Stimulated activated naive B cell treated with anti-CD40 and anti-IgM and Interleukin-4, amounts not matched to agents 10 μg/mL and 1 μg/mL and 100 μg/mL, for 72 hours (primary cell): Measurements from ENCODE around the gene SCGB1D2.
A peak's percentile ranks its signal among the peaks of the same experiment; 100 is the strongest.

Source experiments
- ATAC-seq, 2 donors: fragments of 150-1000 bp; cut with Tn5 transposase; replicated peaks; 2 replicates each; pipeline ENCODE4 v1.10.0; 2021; ENCODE audit warnings: moderate library complexity in 1 of 2
- DNase-seq: peaks from one replicate; pipeline ENCODE4 v3.0.0; 2021
- H3K27ac Mint-ChIP-seq: one replicate; pipeline ENCODE4 v1.8.0; 2022; ENCODE audit warnings: mild to moderate bottlenecking, mixed read lengths
- H3K27me3 Mint-ChIP-seq, 2 donors: one replicate each; pipeline ENCODE4 v1.8.0; 2022; ENCODE audit warnings: mixed read lengths in 2 of 2
- H3K36me3 Mint-ChIP-seq, 2 donors: one replicate each; pipeline ENCODE4 v1.8.0; 2022; ENCODE audit warnings: mixed read lengths in 2 of 2, mild to moderate bottlenecking in 1 of 2
- H3K4me1 Mint-ChIP-seq, 2 donors: one replicate each; pipeline ENCODE4 v1.8.0; 2022; ENCODE audit warnings: mixed read lengths in 2 of 2, mild to moderate bottlenecking in 1 of 2
- H3K4me3 Mint-ChIP-seq, 2 donors: one replicate each; pipeline ENCODE4 v1.8.0; 2022; ENCODE audit warnings: mild to moderate bottlenecking in 2 of 2, mixed read lengths in 2 of 2, moderate library complexity in 1 of 2
- H3K9me3 Mint-ChIP-seq, 2 donors: one replicate each; pipeline ENCODE4 v1.8.0; 2022; ENCODE audit warnings: mixed read lengths in 2 of 2, mild to moderate bottlenecking in 1 of 2

The SCGB1D2 gene

DNA sequence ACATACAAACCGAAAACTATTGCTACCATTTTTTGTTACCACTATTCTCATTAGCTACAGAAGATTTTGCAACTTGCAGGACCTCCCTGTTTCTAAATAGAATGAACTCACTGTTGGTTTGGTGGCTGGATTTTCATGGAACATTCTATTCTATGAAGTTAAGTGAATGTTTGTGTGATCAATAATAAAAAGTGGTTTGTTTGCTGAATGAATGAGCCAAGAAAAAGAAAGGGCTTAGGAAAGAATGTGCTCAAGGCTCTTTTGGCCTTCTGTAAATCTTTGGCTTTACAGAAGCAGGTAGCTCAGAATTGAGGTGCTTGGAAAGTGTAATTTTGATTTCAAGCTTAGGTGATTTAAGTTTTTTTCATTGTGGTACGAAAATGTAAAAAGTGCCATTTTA lies 5.9 kb upstream of the SCGB1D2 start:
- H3K4me3 Mint-ChIP-seq, result no peak overlapping the region
- H3K27me3 Mint-ChIP-seq, result peaks cover 30 to 44% of the 10 kb centered on the region in 2 donors
- DNase-seq, result no peak
- ATAC-seq, result no peak
- no peaks in the 10 kb centered on the region for H3K4me1 Mint-ChIP-seq
- no peaks in the 10 kb centered on the region for H3K9me3 Mint-ChIP-seq
- no peak overlapping the region for H3K27ac Mint-ChIP-seq
- H3K36me3 Mint-ChIP-seq, result no peaks in the 10 kb centered on the region

- Mint-ChIP-seq H3K9me3 (no peaks in the 10 kb centered on the region), H3K27ac (no peak overlapping the region), H3K4me1 (no peaks in the 10 kb centered on the region), H3K36me3 (no peaks in the 10 kb centered on the region), H3K4me3 (no peak overlapping the region), H3K27me3 (peaks cover 25 to 41% of the 10 kb centered on the region in 2 donors)
- DNase-seq (no peak), ATAC-seq (no peak)
Measured at GRCh38 chr11:62237499-62237898, 4.5 kb upstream of the SCGB1D2 start.

- Mint-ChIP-seq H3K36me3 (no peaks in the 10 kb centered on the region), H3K4me1 (no peaks in the 10 kb centered on the region), H3K27me3 (peaks cover 21 to 41% of the 10 kb centered on the region in 2 donors), H3K4me3 (no peak overlapping the region), H3K9me3 (no peaks in the 10 kb centered on the region), H3K27ac (no peak overlapping the region)
- no peak for ATAC-seq
- no peak for DNase-seq
Measured at GRCh38 chr11:62238151-62238550, 3.9 kb upstream of the SCGB1D2 start.

- no peak for DNase-seq
- no peaks in the 10 kb centered on the region for H3K9me3 Mint-ChIP-seq
- ATAC-seq, result no peak
- no peaks in the 10 kb centered on the region for H3K4me1 Mint-ChIP-seq
- no peak overlapping the region for H3K4me3 Mint-ChIP-seq
- H3K36me3 Mint-ChIP-seq, result no peaks in the 10 kb centered on the region
- H3K27ac Mint-ChIP-seq, result no peak overlapping the region
- H3K27me3 Mint-ChIP-seq, result peaks cover 29 to 50% of the 10 kb centered on the region in 2 donors
Measured at GRCh38 chr11:62241095-62241494, 944 bp upstream of the SCGB1D2 start.

DNA sequence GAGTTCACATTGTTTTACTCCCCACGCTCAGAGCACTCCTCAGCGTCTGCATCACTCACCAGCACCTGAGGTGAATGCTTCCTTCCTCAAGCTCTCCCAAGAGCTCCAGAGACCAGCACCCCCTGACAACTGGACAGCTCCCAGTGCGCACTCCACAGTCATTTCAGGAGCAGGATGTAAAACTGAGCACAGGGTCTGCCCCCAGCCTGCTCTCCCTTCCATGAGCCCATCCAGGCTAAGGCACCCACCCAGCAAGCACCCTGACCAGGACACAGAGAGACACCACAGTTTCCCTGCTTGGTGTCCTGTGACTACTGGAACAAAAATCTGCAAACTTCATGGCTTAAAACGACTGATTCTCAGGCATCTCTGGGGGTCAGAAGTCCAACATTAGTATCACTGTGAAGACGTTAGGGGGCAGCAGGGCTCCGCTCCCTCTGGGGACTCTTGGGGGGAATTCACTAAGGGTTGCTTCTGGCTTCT lies 3.3 kb downstream of the SCGB1D2 start:
- H3K4me1 Mint-ChIP-seq, result no peaks in the 10 kb centered on the region
- H3K27me3 Mint-ChIP-seq, result peaks cover 36 to 52% of the 10 kb centered on the region in 2 donors
- H3K4me3 Mint-ChIP-seq, result no peak overlapping the region

DNA sequence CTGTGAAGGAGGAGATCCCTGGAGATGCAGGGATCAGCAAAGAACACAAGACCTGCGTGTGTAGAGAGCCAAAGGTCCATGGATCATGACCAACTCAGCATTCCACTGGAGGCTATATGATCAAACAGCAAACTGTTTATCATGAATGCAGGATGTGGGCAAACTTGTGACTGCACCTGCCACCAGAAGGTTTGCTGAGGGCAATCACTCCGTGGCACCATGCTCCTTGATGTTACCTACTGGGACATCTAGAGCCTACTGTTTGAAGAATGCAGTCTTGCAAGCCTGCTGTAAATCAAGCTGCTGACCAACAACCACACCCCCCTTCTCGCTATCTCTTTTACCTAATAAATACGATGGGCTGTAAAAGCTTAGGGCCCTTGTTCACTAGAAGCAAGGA lies 9.7 kb downstream of the SCGB1D2 start:
- H3K27me3 Mint-ChIP-seq, result peaks cover 27 to 32% of the 10 kb centered on the region in 2 donors
- no peaks in the 10 kb centered on the region for H3K4me1 Mint-ChIP-seq
- peaks cover 2 to 15% of the 10 kb centered on the region in 2 donors for H3K36me3 Mint-ChIP-seq
- no peak overlapping the region for H3K27ac Mint-ChIP-seq
- no peak overlapping the region for H3K4me3 Mint-ChIP-seq
- no peak for ATAC-seq
- DNase-seq, result no peak
- H3K9me3 Mint-ChIP-seq, result peaks cover 28 to 34% of the 10 kb centered on the region in 2 donors

More for the DNA sequence above, 3.3 kb downstream of the SCGB1D2 start:
- ATAC-seq (peak; percentile 31 to 48), DNase-seq (no peak)
- H3K27ac Mint-ChIP-seq, result no peak overlapping the region
- H3K36me3 Mint-ChIP-seq, result peaks cover 1 to 6% of the 10 kb centered on the region in 2 donors
- peaks cover 8 to 11% of the 10 kb centered on the region in 2 donors for H3K9me3 Mint-ChIP-seq

GRCh38 chr11:62253999-62254542 lies 12.0 kb downstream of the SCGB1D2 start:
- Mint-ChIP-seq H3K4me1 (no peaks in the 10 kb centered on the region), H3K4me3 (no peak overlapping the region), H3K27me3 (peaks cover 33 to 37% of the 10 kb centered on the region in 2 donors), H3K9me3 (peaks cover 28 to 34% of the 10 kb centered on the region in 2 donors), H3K36me3 (peaks cover 2 to 15% of the 10 kb centered on the region in 2 donors), H3K27ac (no peak overlapping the region)
- DNase-seq, result no peak
- ATAC-seq, result no peak

GRCh38 chr11:62256281-62256680 lies 14.2 kb downstream of the SCGB1D2 start:
- H3K27ac Mint-ChIP-seq, result no peak overlapping the region
- H3K9me3 Mint-ChIP-seq, result peaks cover 8 to 18% of the 10 kb centered on the region in 2 donors
- no peaks in the 10 kb centered on the region for H3K4me1 Mint-ChIP-seq
- H3K27me3 Mint-ChIP-seq, result peaks cover 32 to 35% of the 10 kb centered on the region in 2 donors
- DNase-seq, result no peak
- H3K36me3 Mint-ChIP-seq, result peaks cover 0 to 3% of the 10 kb centered on the region in 2 donors
- ATAC-seq, result no peak
- no peak overlapping the region for H3K4me3 Mint-ChIP-seq

GRCh38 chr11:62260261-62260953 lies 18.4 kb downstream of the SCGB1D2 start:
- H3K9me3 Mint-ChIP-seq, result peaks cover 0 to 4% of the 10 kb centered on the region in 2 donors
- H3K27ac Mint-ChIP-seq, result no peak overlapping the region
- H3K4me1 Mint-ChIP-seq, result no peaks in the 10 kb centered on the region
- no peaks in the 10 kb centered on the region for H3K36me3 Mint-ChIP-seq
- H3K27me3 Mint-ChIP-seq, result peaks cover 35 to 42% of the 10 kb centered on the region in 2 donors
- no peak overlapping the region for H3K4me3 Mint-ChIP-seq
- no peak for DNase-seq
- no peak for ATAC-seq

GRCh38 chr11:62264004-62264403 lies 22.0 kb downstream of the SCGB1D2 start:
- Mint-ChIP-seq H3K4me3 (no peak overlapping the region), H3K36me3 (no peaks in the 10 kb centered on the region), H3K27ac (no peak overlapping the region), H3K9me3 (peaks cover 0 to 2% of the 10 kb centered on the region in 2 donors), H3K27me3 (peaks cover 28 to 31% of the 10 kb centered on the region in 2 donors), H3K4me1 (no peaks in the 10 kb centered on the region)
- ATAC-seq (no peak), DNase-seq (no peak)

GRCh38 chr11:62266558-62266957 lies 24.5 kb downstream of the SCGB1D2 start:
- no peaks in the 10 kb centered on the region for H3K36me3 Mint-ChIP-seq
- peak; percentile 45 to 52 for ATAC-seq

DNA sequence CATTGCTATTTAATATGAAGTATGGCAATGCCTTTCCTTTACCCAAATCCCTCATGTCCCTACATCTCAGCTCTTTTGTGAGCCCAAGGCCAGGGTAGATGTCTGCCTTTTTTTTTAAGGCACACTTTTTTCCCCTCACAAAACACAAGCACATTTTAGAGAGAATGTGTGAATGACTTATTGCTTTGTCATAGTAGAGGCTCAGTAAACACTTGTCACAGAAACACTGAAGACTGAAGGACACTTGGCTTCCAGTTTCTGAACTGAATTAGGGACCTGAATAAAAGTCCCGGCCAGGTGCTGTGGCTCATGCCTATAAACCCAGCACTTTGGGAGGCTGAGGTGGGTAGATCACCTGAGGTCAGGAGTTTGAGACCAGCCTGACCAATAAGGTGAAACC lies 25.0 kb downstream of the SCGB1D2 start:
- Mint-ChIP-seq H3K9me3 (peaks cover 0 to 2% of the 10 kb centered on the region in 2 donors), H3K27ac (no peak overlapping the region), H3K4me3 (no peak overlapping the region), H3K27me3 (peaks cover 29 to 35% of the 10 kb centered on the region in 2 donors), H3K4me1 (no peaks in the 10 kb centered on the region), H3K36me3 (no peaks in the 10 kb centered on the region)
- no peak for DNase-seq
- ATAC-seq, result no peak

More at GRCh38 chr11:62266558-62266957, 24.5 kb downstream of the SCGB1D2 start:
- Mint-ChIP-seq H3K9me3 (peaks cover 0 to 2% of the 10 kb centered on the region in 2 donors), H3K4me1 (no peaks in the 10 kb centered on the region), H3K27ac (no peak overlapping the region), H3K27me3 (peaks cover 28 to 35% of the 10 kb centered on the region in 2 donors), H3K4me3 (no peak overlapping the region)
- no peak for DNase-seq

- H3K27ac Mint-ChIP-seq, result no peak overlapping the region
- H3K36me3 Mint-ChIP-seq, result no peaks in the 10 kb centered on the region
- no peak overlapping the region for H3K4me3 Mint-ChIP-seq
- DNase-seq (no peak), ATAC-seq (no peak)
- peaks cover 29 to 35% of the 10 kb centered on the region in 2 donors for H3K27me3 Mint-ChIP-seq
- no peaks in the 10 kb centered on the region for H3K4me1 Mint-ChIP-seq
- H3K9me3 Mint-ChIP-seq, result peaks cover 0 to 2% of the 10 kb centered on the region in 2 donors
Measured at GRCh38 chr11:62267576-62267975, 25.5 kb downstream of the SCGB1D2 start.

GRCh38 chr11:62269654-62270278 lies 27.7 kb downstream of the SCGB1D2 start, which contains the start of gene SCGB2A2:
Gene SCGB2A2, plus strand, starts transcription at chr11:62270158. Its CDS starts 59 bp downstream, at chr11:62270217.
- ATAC-seq (no peak), DNase-seq (no peak)
- Mint-ChIP-seq H3K27ac (no peak within 1 kb of the TSS), H3K4me1 (no peaks in the 10 kb centered on the region), H3K9me3 (no peaks in the 10 kb centered on the region), H3K27me3 (peaks cover 24 to 29% of the 10 kb centered on the region in 2 donors), H3K36me3 (no peaks in the 10 kb centered on the region), H3K4me3 (no peak within 1 kb of the TSS)
